ENCODE data around the gene RNASE4. TPM values are rescaled to one million over a fixed set of nuclear protein-coding genes. Genes with fewer than 3 reads are reported as not detected.

RNASE4 gene
- total RNA-seq, 1 experiment from 2014 or later: 3.9 TPM

GRCh38 chr14:20748439-20748838 lies 64.1 kb downstream of the RNASE4 start (continued):
- no peak for TF ChIP-seq CTCF (IDR thresholded peaks at IDR 0.05 in 2 of 3, conservative IDR thresholded peaks at IDR 0.05 in 1 of 3; ENCODE audit: borderline replicate concordance in 1 of 3, insufficient read depth in 1 of 3, low read depth in 2 of 3, low read length in 2 of 3)
- no peak for TF ChIP-seq SIN3A (IDR thresholded peaks at IDR 0.05; ENCODE audit: low read depth)

- ChIA-PET CTCF (no interaction called here), RAD21 (ENCODE audit: low non-redundant PET in 1 of 2, low total read pairs in 2 of 2, uncharacterized antibody in 2 of 2, unreplicated experiment in 2 of 2) (no interaction called here), POLR2A (no interaction called here)
- Histone ChIP-seq H3K36me3 (ENCODE audit: control insufficient read depth in 1 of 2, insufficient read depth in 2 of 2, low read length in 2 of 2) (no peaks in the 10 kb centered on the region), H3K9me2 (ENCODE audit: insufficient read depth) (no peaks in the 10 kb centered on the region), H3K4me2 (ENCODE audit: low read length) (no peak overlapping the region), H3K79me2 (ENCODE audit: insufficient read depth, low read length) (no peaks in the 10 kb centered on the region), H4K20me1 (ENCODE audit: insufficient read depth) (no peaks in the 10 kb centered on the region), H3K4me3 (replicated peaks in 1 of 2; ENCODE audit: low read depth in 1 of 2, low read length in 2 of 2) (no peak overlapping the region), H3K9ac (ENCODE audit: low read length) (no peak overlapping the region), H3K27ac (ENCODE audit: low read depth, low read length) (no peak overlapping the region), H2AFZ (ENCODE audit: low read depth, low read length, poor library complexity, severe bottlenecking) (no peak overlapping the region), H3K9me3 (ENCODE audit: control insufficient read depth in 1 of 2, insufficient read depth in 1 of 2, low read depth in 1 of 2, low read length in 2 of 2) (peaks cover 13 to 17% of the 10 kb centered on the region in 2 experiments; a peak in 3 of 4 replicates), H3K4me1 (ENCODE audit: control insufficient read depth in 1 of 2, insufficient read depth in 2 of 2, low read length in 2 of 2) (no peaks in the 10 kb centered on the region), H3K27me3 (ENCODE audit: insufficient read depth, low read length) (no peaks in the 10 kb centered on the region)
- no peak for DNase-seq (ENCODE audit: low read depth, low spot score)
- no TSS peak for BruUV-seq (replicated peaks)
- no peak for ATAC-seq
- intact Hi-C loops (cut with micrococcal nuclease): no loop called here
- TF ChIP-seq TCF7L2 (IDR thresholded peaks at IDR 0.05; ENCODE audit: borderline replicate concordance, extremely low read depth, insufficient read depth, insufficient read length) (no peak), ZBTB33 (IDR thresholded peaks at IDR 0.05; ENCODE audit: extremely low read depth, insufficient replicate concordance, low read length) (no peak), JUND (IDR thresholded peaks at IDR 0.05) (no peak), ELF1 (IDR thresholded peaks at IDR 0.05; ENCODE audit: borderline replicate concordance, low read depth) (no peak), EZH2phosphoT487 (IDR thresholded peaks at IDR 0.05; ENCODE audit: borderline replicate concordance) (no peak), CTCF (IDR thresholded peaks at IDR 0.05 in 2 of 3, conservative IDR thresholded peaks at IDR 0.05 in 1 of 3; ENCODE audit: borderline replicate concordance in 1 of 3, insufficient read depth in 1 of 3, low read depth in 2 of 3, low read length in 2 of 3) (no peak), FOSL1 (IDR thresholded peaks at IDR 0.05; ENCODE audit: low read depth) (no peak), ZNF274 (IDR thresholded peaks at IDR 0.05; ENCODE audit: low read depth, low read length) (no peak), ATF3 (IDR thresholded peaks at IDR 0.05) (no peak), RAD21 (IDR thresholded peaks at IDR 0.05; ENCODE audit: low read depth) (no peak), CEBPB (IDR thresholded peaks at IDR 0.05; ENCODE audit: low read depth) (no peak), REST (IDR thresholded peaks at IDR 0.05; ENCODE audit: low read depth) (no peak), ZFX (IDR thresholded peaks at IDR 0.05) (no peak), EGR1 (IDR thresholded peaks at IDR 0.05; ENCODE audit: low read depth) (no peak)
Observed at GRCh38 chr14:20750194-20750593, 65.8 kb downstream of the RNASE4 start.
